Panc1 (cell line): ENCODE measurements around the gene NADK2.

ENCODE experiments used
- POLR2AphosphoS5 ChIP-seq: IDR thresholded peaks from 2 replicates; pipeline ENCODE4 v1.6.1; 2012; ENCODE audit warnings: mild to moderate bottlenecking, low read depth, low read length, moderate library complexity
- TCF7L2 ChIP-seq: IDR thresholded peaks from 2 replicates; pipeline ENCODE4 v1.6.1; 2011; ENCODE audit warnings: mild to moderate bottlenecking, low read depth, low read length, inconsistent platforms
- TF ChIP-seq, protein P1 (sequence below), 2 experiments: IDR thresholded peaks; 2 replicates each; pipeline ENCODE4 v1.6.1; 2011 to 2012; ENCODE audit warnings: low read depth in 2 of 2, control low read depth in 1 of 2, low read length in 1 of 2, mild to moderate bottlenecking in 1 of 2, moderate library complexity in 1 of 2; ENCODE audit not compliant: insufficient read depth in 1 of 2
- TF ChIP-seq, protein P2 (sequence below): fragments of 450-650 bp; IDR thresholded peaks from 2 replicates; pipeline ENCODE4 v1.5.1; 2017; ENCODE audit warnings: mild to moderate bottlenecking

GRCh38 chr5:36250427-36250826 lies 8.7 kb upstream of the NADK2 start:
- TF ChIP-seq TCF7L2, result no peak
- TF ChIP-seq, protein P1, sequence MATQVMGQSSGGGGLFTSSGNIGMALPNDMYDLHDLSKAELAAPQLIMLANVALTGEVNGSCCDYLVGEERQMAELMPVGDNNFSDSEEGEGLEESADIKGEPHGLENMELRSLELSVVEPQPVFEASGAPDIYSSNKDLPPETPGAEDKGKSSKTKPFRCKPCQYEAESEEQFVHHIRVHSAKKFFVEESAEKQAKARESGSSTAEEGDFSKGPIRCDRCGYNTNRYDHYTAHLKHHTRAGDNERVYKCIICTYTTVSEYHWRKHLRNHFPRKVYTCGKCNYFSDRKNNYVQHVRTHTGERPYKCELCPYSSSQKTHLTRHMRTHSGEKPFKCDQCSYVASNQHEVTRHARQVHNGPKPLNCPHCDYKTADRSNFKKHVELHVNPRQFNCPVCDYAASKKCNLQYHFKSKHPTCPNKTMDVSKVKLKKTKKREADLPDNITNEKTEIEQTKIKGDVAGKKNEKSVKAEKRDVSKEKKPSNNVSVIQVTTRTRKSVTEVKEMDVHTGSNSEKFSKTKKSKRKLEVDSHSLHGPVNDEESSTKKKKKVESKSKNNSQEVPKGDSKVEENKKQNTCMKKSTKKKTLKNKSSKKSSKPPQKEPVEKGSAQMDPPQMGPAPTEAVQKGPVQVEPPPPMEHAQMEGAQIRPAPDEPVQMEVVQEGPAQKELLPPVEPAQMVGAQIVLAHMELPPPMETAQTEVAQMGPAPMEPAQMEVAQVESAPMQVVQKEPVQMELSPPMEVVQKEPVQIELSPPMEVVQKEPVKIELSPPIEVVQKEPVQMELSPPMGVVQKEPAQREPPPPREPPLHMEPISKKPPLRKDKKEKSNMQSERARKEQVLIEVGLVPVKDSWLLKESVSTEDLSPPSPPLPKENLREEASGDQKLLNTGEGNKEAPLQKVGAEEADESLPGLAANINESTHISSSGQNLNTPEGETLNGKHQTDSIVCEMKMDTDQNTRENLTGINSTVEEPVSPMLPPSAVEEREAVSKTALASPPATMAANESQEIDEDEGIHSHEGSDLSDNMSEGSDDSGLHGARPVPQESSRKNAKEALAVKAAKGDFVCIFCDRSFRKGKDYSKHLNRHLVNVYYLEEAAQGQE (IDR thresholded peaks at IDR 0.05; ENCODE audit: insufficient read depth in 1 of 2, low read depth in 2 of 2, low read length in 1 of 2), result no peak
- TF ChIP-seq POLR2AphosphoS5, result no peak
- TF ChIP-seq, protein P2, sequence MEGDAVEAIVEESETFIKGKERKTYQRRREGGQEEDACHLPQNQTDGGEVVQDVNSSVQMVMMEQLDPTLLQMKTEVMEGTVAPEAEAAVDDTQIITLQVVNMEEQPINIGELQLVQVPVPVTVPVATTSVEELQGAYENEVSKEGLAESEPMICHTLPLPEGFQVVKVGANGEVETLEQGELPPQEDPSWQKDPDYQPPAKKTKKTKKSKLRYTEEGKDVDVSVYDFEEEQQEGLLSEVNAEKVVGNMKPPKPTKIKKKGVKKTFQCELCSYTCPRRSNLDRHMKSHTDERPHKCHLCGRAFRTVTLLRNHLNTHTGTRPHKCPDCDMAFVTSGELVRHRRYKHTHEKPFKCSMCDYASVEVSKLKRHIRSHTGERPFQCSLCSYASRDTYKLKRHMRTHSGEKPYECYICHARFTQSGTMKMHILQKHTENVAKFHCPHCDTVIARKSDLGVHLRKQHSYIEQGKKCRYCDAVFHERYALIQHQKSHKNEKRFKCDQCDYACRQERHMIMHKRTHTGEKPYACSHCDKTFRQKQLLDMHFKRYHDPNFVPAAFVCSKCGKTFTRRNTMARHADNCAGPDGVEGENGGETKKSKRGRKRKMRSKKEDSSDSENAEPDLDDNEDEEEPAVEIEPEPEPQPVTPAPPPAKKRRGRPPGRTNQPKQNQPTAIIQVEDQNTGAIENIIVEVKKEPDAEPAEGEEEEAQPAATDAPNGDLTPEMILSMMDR, result no peak
